Osteoblast (primary cell): ENCODE data around the gene SNTG2. TPM values are rescaled to one million over a fixed set of nuclear protein-coding genes. Genes with fewer than 3 reads are reported as not detected.

ENCODE experiments used
- DNase-seq: peaks from one replicate; pipeline ENCODE4 v3.0.0; 2011; ENCODE audit warnings: low spot score, mixed read lengths; ENCODE audit not compliant: insufficient read length; ENCODE audit errors: missing footprints
- H2AFZ ChIP-seq: 2 replicates; pipeline ENCODE4 v1.6.0; 2011; ENCODE audit warnings: mild to moderate bottlenecking, low read length
- H3K27ac ChIP-seq: 2 replicates; pipeline ENCODE4 v1.5.1; 2011; ENCODE audit warnings: mild to moderate bottlenecking, low read depth, low read length, moderate library complexity
- H3K27me3 ChIP-seq: 2 replicates; pipeline ENCODE4 v1.6.0; 2012; ENCODE audit warnings: mild to moderate bottlenecking, control low read depth, inconsistent platforms, low read length, moderate library complexity; ENCODE audit not compliant: insufficient read depth
- H3K36me3 ChIP-seq: 2 replicates; pipeline ENCODE4 v1.5.1; 2011; ENCODE audit warnings: mild to moderate bottlenecking, low read length, control low read depth, moderate library complexity; ENCODE audit not compliant: insufficient read depth
- H3K4me1 ChIP-seq: 2 replicates; pipeline ENCODE4 v1.5.1; 2011; ENCODE audit warnings: mild to moderate bottlenecking, low read length, control low read depth, moderate library complexity; ENCODE audit not compliant: insufficient read depth
- H3K4me2 ChIP-seq: 2 replicates; pipeline ENCODE4 v1.6.0; 2011; ENCODE audit warnings: mild to moderate bottlenecking, low read length; ENCODE audit not compliant: insufficient read depth
- H3K4me3 ChIP-seq: fragments of 200-600 bp; sonication (generic); 3 replicates; pipeline ENCODE4 v1.5.1; 2012; ENCODE audit warnings: mild to moderate bottlenecking, low read length, inconsistent platforms; ENCODE audit not compliant: insufficient read depth
- H3K79me2 ChIP-seq: 2 replicates; pipeline ENCODE4 v1.6.0; 2012; ENCODE audit warnings: mild to moderate bottlenecking, low read length, control low read depth, inconsistent platforms; ENCODE audit not compliant: insufficient read depth
- H3K9me3 ChIP-seq: 2 replicates; pipeline ENCODE4 v1.5.1; 2011; ENCODE audit warnings: low read depth, low read length, control low read depth
- H4K20me1 ChIP-seq: 2 replicates; pipeline ENCODE4 v1.6.0; 2012; ENCODE audit warnings: mild to moderate bottlenecking, low read length, control low read depth; ENCODE audit not compliant: insufficient read depth
- total RNA-seq: library from RNA; depleted of rRNA; stranded (reverse); fragments of >200 nt; gene quantifications from 2 replicates; pipeline ENCODE4 v1.2.3, GENCODE V29; 2012
- TF ChIP-seq, protein P1 (sequence below): IDR thresholded peaks from 2 replicates; pipeline ENCODE4 v1.5.1; 2011; ENCODE audit warnings: mild to moderate bottlenecking, low read depth, low read length, moderate library complexity; ENCODE audit errors: extremely low read depth

Gene SNTG2
- total RNA-seq, 1 donor, result 1.4 TPM

DNA sequence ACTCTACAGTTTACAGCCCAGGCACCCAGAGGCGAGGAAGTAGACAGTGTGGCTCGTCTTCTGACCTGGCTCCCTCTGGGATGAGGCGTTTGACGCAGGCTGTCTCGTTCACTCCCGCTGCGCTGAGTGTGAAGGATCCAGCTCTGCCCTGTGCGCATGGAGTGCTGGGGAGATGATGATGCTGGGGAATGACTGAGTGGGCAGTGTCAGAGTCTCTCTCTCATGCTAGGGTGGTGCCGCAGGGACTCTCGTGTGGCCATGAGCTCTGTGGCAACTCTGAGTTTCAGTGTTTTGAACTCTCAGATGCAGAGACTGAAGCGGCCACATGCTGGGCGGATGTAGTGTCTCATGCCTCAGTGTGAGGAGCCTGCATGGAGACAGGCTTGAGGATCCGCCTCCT, 344.3 kb downstream of the SNTG2 start:
- TF ChIP-seq, protein P1, sequence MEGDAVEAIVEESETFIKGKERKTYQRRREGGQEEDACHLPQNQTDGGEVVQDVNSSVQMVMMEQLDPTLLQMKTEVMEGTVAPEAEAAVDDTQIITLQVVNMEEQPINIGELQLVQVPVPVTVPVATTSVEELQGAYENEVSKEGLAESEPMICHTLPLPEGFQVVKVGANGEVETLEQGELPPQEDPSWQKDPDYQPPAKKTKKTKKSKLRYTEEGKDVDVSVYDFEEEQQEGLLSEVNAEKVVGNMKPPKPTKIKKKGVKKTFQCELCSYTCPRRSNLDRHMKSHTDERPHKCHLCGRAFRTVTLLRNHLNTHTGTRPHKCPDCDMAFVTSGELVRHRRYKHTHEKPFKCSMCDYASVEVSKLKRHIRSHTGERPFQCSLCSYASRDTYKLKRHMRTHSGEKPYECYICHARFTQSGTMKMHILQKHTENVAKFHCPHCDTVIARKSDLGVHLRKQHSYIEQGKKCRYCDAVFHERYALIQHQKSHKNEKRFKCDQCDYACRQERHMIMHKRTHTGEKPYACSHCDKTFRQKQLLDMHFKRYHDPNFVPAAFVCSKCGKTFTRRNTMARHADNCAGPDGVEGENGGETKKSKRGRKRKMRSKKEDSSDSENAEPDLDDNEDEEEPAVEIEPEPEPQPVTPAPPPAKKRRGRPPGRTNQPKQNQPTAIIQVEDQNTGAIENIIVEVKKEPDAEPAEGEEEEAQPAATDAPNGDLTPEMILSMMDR, result no peak
- H3K27me3 ChIP-seq, result no peaks in the 10 kb centered on the region
- no peak for DNase-seq
- H4K20me1 ChIP-seq, result no peaks in the 10 kb centered on the region
- H3K9me3 ChIP-seq, result no peaks in the 10 kb centered on the region
- no peaks in the 10 kb centered on the region for H3K79me2 ChIP-seq
- H3K4me1 ChIP-seq, result no peaks in the 10 kb centered on the region
- H3K36me3 ChIP-seq, result no peaks in the 10 kb centered on the region
- no peak overlapping the region for H2AFZ ChIP-seq
- H3K4me3 ChIP-seq, result no peak overlapping the region
- H3K4me2 ChIP-seq, result no peak overlapping the region
- H3K27ac ChIP-seq, result no peak overlapping the region

DNA sequence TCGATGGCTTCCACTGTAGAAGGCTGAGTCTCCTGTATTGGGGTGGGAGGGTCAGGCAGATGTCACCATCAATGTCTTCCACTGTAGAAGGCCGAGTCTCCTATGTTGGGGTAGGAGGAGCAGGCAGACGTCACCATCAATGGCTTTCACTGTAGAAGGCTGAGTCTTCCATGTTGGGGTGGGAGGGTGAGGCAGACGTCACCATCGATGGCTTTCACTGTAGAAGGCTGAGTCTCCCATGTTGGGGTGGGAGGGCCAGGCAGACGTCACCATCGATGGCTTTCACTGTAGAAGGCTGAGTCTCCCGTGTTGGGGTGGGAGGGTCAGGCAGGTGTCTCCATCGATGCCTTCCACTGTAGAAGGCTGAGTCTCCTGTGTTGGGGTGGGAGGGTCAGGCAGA, 345.1 kb downstream of the SNTG2 start:
- Histone ChIP-seq H3K27ac (no peak overlapping the region), H3K9me3 (no peaks in the 10 kb centered on the region), H4K20me1 (no peaks in the 10 kb centered on the region), H3K36me3 (no peaks in the 10 kb centered on the region), H3K4me2 (no peak overlapping the region), H3K79me2 (no peaks in the 10 kb centered on the region), H2AFZ (no peak overlapping the region), H3K4me3 (no peak overlapping the region), H3K4me1 (no peaks in the 10 kb centered on the region), H3K27me3 (no peaks in the 10 kb centered on the region)
- TF ChIP-seq, protein P1, result no peak
- no peak for DNase-seq

DNA sequence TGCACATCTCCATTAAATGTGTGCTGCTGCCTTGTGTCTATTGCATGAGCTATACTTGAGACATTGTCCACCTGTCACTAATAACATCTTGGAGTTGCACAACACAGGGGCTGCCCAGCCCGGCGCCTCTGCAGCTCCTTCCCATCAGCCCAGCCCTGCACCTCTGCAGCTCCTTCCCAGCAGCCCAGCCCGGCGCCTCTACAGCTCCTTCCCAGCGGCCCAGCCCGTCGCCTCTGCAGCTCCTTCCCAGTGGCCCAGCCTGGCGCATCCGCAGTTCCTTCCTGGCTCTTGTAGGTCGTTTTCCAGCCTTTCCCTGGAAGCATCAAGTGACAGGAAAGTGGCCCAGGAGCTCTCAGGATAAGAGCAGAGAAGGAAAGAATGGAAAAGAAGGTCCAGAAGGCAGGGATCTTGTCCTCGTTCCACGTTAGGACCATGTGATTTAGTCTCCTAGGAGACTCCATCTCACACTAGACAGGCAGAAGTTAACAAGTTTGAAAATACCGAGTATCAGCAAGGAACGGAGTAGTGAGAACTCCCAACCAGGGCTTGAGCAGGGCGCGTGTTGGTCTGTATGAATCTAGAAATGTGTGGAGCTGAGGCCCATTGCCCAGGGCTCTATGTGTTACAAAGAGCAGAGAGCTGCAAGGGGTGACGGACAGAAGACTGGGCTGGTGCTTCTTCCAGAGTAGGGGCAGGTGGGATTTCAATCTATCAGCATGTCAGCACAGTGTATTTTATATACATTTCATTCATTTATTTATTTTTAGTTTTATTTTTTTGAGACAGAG, 346.9 kb downstream of the SNTG2 start:
- Histone ChIP-seq H3K79me2 (no peaks in the 10 kb centered on the region), H3K27me3 (no peaks in the 10 kb centered on the region), H3K9me3 (no peaks in the 10 kb centered on the region), H4K20me1 (no peaks in the 10 kb centered on the region), H2AFZ (no peak overlapping the region), H3K4me2 (no peak overlapping the region), H3K4me1 (no peaks in the 10 kb centered on the region), H3K4me3 (no peak overlapping the region), H3K27ac (no peak overlapping the region), H3K36me3 (no peaks in the 10 kb centered on the region)
- DNase-seq, result no peak
- TF ChIP-seq, protein P1, result no peak

DNA sequence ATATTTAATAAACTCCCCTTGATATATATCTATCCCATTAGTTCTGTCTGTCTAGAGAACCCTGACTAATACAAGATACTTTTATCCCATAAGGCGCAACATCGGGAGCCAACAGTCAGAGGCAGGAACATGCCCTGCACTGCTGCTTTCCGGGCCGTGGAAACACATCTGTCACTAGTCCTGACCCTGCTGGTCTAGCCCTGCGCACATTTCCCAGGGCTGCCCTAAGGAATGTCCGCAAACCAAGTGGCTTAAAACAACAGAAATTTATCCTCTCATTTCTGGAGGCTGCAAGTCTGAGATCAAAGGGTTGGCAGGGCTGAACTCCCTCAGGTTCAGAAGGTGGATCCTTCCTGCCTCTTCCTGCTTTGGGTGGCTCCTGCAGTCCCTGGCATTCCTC, 348.4 kb downstream of the SNTG2 start:
- H3K4me1 ChIP-seq, result no peaks in the 10 kb centered on the region
- no peaks in the 10 kb centered on the region for H3K9me3 ChIP-seq
- TF ChIP-seq, protein P1, result no peak
- no peak overlapping the region for H2AFZ ChIP-seq
- DNase-seq, result no peak
- no peaks in the 10 kb centered on the region for H3K36me3 ChIP-seq
- no peak overlapping the region for H3K4me2 ChIP-seq
- no peaks in the 10 kb centered on the region for H4K20me1 ChIP-seq
- no peak overlapping the region for H3K4me3 ChIP-seq
- H3K27me3 ChIP-seq, result no peaks in the 10 kb centered on the region
- H3K27ac ChIP-seq, result no peak overlapping the region
- no peaks in the 10 kb centered on the region for H3K79me2 ChIP-seq
